ENCODE measurements around the gene FRAT2. TPM values are rescaled to one million over a fixed set of nuclear protein-coding genes. Genes with fewer than 3 reads are reported as not detected.

Gene FRAT2
- total and polyA plus RNA-seq, 2 of the 13 experiments (the other 11 are each of a cell fraction or from before 2014, with no cell fraction given): 7.2 to 14.1 TPM

GRCh38 chr10:97318772-97319651 is 15.5 kb downstream of the FRAT2 start, which contains the start of gene FRAT1 (continued):
- TF ChIP-seq GATAD1 (CRISPR knock-in tag; IDR thresholded peaks at IDR 0.05) (no peak), SOX6 (IDR thresholded peaks at IDR 0.05) (no peak), SOX6 (CRISPR knock-in tag; IDR thresholded peaks at IDR 0.05) (peak; percentile 90), KDM5B (CRISPR knock-in tag; IDR thresholded peaks at IDR 0.05; ENCODE audit: borderline replicate concordance) (peak; percentile 77; the same call in 1 of the 2 replicates), ZBTB25 (CRISPR knock-in tag; IDR thresholded peaks at IDR 0.05) (0 out of 2 replicates have a peak, but pooled peaks have one; percentile 44), KDM6A (CRISPR knock-in tag; IDR thresholded peaks at IDR 0.05; ENCODE audit: low read depth) (no peak), KDM2A (CRISPR knock-in tag; IDR thresholded peaks at IDR 0.05; ENCODE audit: borderline replicate concordance, low read depth) (no peak), TEAD2 (CRISPR knock-in tag; IDR thresholded peaks at IDR 0.05) (no peak), ZNF619 (CRISPR knock-in tag; IDR thresholded peaks at IDR 0.05) (no peak), REST (IDR thresholded peaks at IDR 0.05; ENCODE audit: borderline replicate concordance in 1 of 2, low read depth in 1 of 2, low read length in 2 of 2) (no peak), FOXK2 (IDR thresholded peaks at IDR 0.05) (peak; percentile 100), PHF5A (CRISPR knock-in tag; IDR thresholded peaks at IDR 0.05; ENCODE audit: low read depth, unreplicated experiment) (no peak), FOSL1 (CRISPR knock-in tag; IDR thresholded peaks at IDR 0.05; ENCODE audit: borderline replicate concordance) (no peak)
- TF ChIP-seq, protein P1, sequence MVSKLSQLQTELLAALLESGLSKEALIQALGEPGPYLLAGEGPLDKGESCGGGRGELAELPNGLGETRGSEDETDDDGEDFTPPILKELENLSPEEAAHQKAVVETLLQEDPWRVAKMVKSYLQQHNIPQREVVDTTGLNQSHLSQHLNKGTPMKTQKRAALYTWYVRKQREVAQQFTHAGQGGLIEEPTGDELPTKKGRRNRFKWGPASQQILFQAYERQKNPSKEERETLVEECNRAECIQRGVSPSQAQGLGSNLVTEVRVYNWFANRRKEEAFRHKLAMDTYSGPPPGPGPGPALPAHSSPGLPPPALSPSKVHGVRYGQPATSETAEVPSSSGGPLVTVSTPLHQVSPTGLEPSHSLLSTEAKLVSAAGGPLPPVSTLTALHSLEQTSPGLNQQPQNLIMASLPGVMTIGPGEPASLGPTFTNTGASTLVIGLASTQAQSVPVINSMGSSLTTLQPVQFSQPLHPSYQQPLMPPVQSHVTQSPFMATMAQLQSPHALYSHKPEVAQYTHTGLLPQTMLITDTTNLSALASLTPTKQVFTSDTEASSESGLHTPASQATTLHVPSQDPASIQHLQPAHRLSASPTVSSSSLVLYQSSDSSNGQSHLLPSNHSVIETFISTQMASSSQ (IDR thresholded peaks at IDR 0.05; ENCODE audit: low read depth): no peak
- TF ChIP-seq, protein P1 (CRISPR knock-in tag; IDR thresholded peaks at IDR 0.05; ENCODE audit: borderline replicate concordance): no peak
- TF ChIP-seq, protein P2, sequence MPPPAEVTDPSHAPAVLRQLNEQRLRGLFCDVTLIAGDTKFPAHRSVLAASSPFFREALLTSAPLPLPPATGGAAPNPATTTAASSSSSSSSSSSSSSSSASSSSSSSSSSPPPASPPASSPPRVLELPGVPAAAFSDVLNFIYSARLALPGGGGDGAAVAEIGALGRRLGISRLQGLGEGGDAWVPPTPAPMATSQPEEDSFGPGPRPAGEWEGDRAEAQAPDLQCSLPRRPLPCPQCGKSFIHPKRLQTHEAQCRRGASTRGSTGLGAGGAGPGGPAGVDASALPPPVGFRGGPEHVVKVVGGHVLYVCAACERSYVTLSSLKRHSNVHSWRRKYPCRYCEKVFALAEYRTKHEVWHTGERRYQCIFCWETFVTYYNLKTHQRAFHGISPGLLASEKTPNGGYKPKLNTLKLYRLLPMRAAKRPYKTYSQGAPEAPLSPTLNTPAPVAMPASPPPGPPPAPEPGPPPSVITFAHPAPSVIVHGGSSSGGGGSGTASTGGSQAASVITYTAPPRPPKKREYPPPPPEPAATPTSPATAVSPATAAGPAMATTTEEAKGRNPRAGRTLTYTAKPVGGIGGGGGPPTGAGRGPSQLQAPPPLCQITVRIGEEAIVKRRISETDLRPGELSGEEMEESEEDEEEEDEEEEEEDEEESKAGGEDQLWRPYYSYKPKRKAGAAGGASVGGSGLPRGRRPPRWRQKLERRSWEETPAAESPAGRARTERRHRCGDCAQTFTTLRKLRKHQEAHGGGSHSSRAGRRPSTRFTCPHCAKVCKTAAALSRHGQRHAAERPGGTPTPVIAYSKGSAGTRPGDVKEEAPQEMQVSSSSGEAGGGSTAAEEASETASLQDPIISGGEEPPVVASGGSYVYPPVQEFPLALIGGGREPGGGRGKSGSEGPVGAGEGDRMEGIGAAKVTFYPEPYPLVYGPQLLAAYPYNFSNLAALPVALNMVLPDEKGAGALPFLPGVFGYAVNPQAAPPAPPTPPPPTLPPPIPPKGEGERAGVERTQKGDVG (CRISPR knock-in tag; IDR thresholded peaks at IDR 0.05; ENCODE audit: borderline replicate concordance): no peak
- TF ChIP-seq, protein P3, sequence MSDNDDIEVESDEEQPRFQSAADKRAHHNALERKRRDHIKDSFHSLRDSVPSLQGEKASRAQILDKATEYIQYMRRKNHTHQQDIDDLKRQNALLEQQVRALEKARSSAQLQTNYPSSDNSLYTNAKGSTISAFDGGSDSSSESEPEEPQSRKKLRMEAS (IDR thresholded peaks at IDR 0.05): peak; percentile 75
